Choroid plexus epithelial cell (primary cell): ENCODE results near the gene PMFBP1.

Source experiments
- DNase-seq: peaks from one replicate; pipeline ENCODE4 v3.0.0-alpha.2; 2010; ENCODE audit warnings: low read depth
- H3K4me3 ChIP-seq: 2 replicates; pipeline ENCODE4 v1.5.1; 2011; ENCODE audit warnings: low read depth, mild to moderate bottlenecking, control low read depth, low read length, moderate library complexity
- CTCF ChIP-seq: conservative IDR thresholded peaks from 2 replicates; pipeline ENCODE4 v1.5.1; 2011; ENCODE audit warnings: low read depth, mild to moderate bottlenecking, control low read depth, inconsistent platforms, low read length, moderate library complexity

PMFBP1 gene

GRCh38 chr16:72072514-72073342 lies 99.2 kb downstream of the PMFBP1 start:
- peak; percentile 16 for DNase-seq
- TF ChIP-seq CTCF, result no peak
- no peak overlapping the region for H3K4me3 ChIP-seq
